Measurements from ENCODE around the gene NUMBL.

GRCh38 chr19:40700083-40700482, 9.6 kb upstream of the NUMBL start:
- TF ChIP-seq CTCF (conservative IDR thresholded peaks at IDR 0.05; ENCODE audit: low read length) (no peak), EZH2phosphoT487 (IDR thresholded peaks at IDR 0.05; ENCODE audit: borderline replicate concordance, low read depth, low read length) (no peak)
